ENCODE results near the gene CAPZA1. TPM values are rescaled to one million over a fixed set of nuclear protein-coding genes. Genes with fewer than 3 reads are reported as not detected.
A peak's percentile ranks its signal among the peaks of the same experiment; 100 is the strongest.

CAPZA1 gene
- total and polyA plus RNA-seq, 10 of the 15 experiments (the other 5 are each of a cell fraction or from before 2014, with no cell fraction given): 187 to 886 (median 278) TPM

DNA sequence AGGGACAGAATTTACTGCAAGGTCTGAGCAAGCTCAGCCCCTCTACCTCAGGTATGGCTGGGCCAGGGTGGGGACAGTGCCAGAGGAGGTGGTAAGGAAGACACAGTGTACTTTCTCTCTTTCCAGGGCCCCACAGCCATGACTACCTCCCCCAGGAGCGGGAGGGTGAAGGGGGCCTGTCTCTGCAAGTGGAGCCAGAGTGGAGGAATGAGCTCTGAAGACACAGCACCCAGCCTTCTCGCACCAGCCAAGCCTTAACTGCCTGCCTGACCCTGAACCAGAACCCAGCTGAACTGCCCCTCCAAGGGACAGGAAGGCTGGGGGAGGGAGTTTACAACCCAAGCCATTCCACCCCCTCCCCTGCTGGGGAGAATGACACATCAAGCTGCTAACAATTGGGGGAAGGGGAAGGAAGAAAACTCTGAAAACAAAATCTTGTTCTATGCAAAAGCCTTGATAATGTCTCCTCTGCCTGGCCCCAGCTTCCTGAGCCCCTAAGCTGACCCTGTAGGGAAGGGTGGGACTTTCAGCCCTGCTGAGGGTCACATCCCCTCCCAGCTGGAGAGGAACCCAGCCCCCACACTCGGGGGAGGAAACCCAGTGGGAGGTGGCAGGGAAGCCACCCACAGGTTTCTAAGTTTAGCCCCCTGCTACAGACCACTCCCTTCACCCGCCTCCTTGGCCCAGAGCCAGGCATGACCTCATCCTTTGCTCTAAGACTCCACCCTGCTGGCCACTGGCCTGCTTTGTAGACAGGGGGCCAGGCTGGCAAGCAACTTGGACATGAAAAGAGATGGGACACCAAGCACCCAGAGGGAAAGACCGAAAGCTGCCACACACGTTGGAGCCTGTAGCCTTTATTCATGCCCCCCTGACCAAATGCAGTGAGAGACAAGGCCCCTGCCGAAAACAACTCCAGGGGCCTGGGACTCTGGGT lies 80.9 kb downstream of the CAPZA1 start:
- intact Hi-C loops (cut with micrococcal nuclease; ENCODE audit: unreplicated experiment) (no loop called here), in situ Hi-C loops (cut with MboI) (no loop called here)
- FAIRE-seq (peak; percentile 96), ATAC-seq (peak; percentile 73), DNase-seq (ENCODE audit: low read depth, low spot score) (peak; percentile 65)
- no peaks in the 10 kb centered on the region for H3K9me3 ChIP-seq (replicated peaks; ENCODE audit: control insufficient read depth, insufficient read depth, low read length)
- peaks cover 22% of the 10 kb centered on the region for H3K79me2 ChIP-seq (ENCODE audit: control insufficient read depth, insufficient read depth, low read length)
- H3K36me3 ChIP-seq (ENCODE audit: control insufficient read depth in 2 of 2, insufficient read depth in 2 of 2, low read length in 1 of 2): peaks cover 0 to 23% of the 10 kb centered on the region in 2 experiments; a peak in 3 of 4 replicates
- H2AFZ ChIP-seq (ENCODE audit: control insufficient read depth, low read depth, low read length): no peak overlapping the region
- RAD21 ChIA-PET (ENCODE audit: unreplicated experiment): interaction anchor here (1.3 to 3.3 kb wide), 5 partner anchors 14 to 309 kb away, joined by 3 to 14 read pairs (median 5); partner anchors contain the start of gene PPM1J
- SMC1A ChIA-PET (ENCODE audit: uncharacterized antibody, unreplicated experiment): interaction anchor here (0.7 to 1.4 kb wide), 11 partner anchors 13 to 306 kb away, joined by 3 to 4 read pairs (median 3); partner anchors contain the start of gene MOV10
- H3K4me1 ChIP-seq (ENCODE audit: control insufficient read depth, insufficient read depth, low read length): peaks cover 28% of the 10 kb centered on the region
- no peaks in the 10 kb centered on the region for H3K27me3 ChIP-seq (replicated peaks in 1 of 2; ENCODE audit: control insufficient read depth in 2 of 2, insufficient read depth in 2 of 2, low read length in 1 of 2)
- no TSS peak for BruUV-seq (replicated peaks)
- CTCF ChIA-PET: interaction anchor here (0.7 to 5.6 kb wide), 9 partner anchors 15 to 309 kb away, joined by 3 to 48 read pairs (median 6); partner anchors contain the start of gene PPM1J
- peak overlapping the region; percentile 62 for H3K27ac ChIP-seq (ENCODE audit: control insufficient read depth, insufficient read depth)
- no peaks in the 10 kb centered on the region for H4K20me1 ChIP-seq (ENCODE audit: control insufficient read depth, insufficient read depth)
- peak overlapping the region; percentile 37; the same call in 1 of the 2 replicates for H3K9ac ChIP-seq (ENCODE audit: control insufficient read depth, insufficient read depth, low read length)
- no peak overlapping the region for H3K4me3 ChIP-seq
- POLR2A ChIA-PET: interaction anchor here (0.9 to 2.1 kb wide), 5 partner anchors 14 to 72 kb away, joined by 3 to 7 read pairs (median 4); partner anchors contain the start of genes MOV10 and PPM1J
- 38% methylated on average over 7 of the region's 7 CpGs for WGBS (ENCODE audit: insufficient coverage, insufficient replicate concordance, low lambda C conversion rate, missing lambda C conversion rate)
- peak overlapping the region; percentile 40 for H3K4me2 ChIP-seq (ENCODE audit: control insufficient read depth, insufficient read depth)
- peak; percentile 97 for TF ChIP-seq SMAD1 (IDR thresholded peaks at IDR 0.05; ENCODE audit: low read depth, partially characterized antibody)
- no peak for TF ChIP-seq RCOR1 (conservative IDR thresholded peaks at IDR 0.05; ENCODE audit: low read depth, low read length)
- TF ChIP-seq TARDBP (IDR thresholded peaks at IDR 0.05; ENCODE audit: borderline replicate concordance): no peak
- TF ChIP-seq CTCF (IDR thresholded peaks at IDR 0.05 in 2 of 3, conservative IDR thresholded peaks at IDR 0.05 in 1 of 3; ENCODE audit: control insufficient read depth in 2 of 3, extremely low read depth in 1 of 3, insufficient read depth in 1 of 3, low read depth in 3 of 3, low read length in 3 of 3): peak in 1 of 3 experiments; percentile 11; a peak in 1 of 6 replicates
- peak; percentile 15 to 97 for TF ChIP-seq EGR1 (IDR thresholded peaks at IDR 0.05; ENCODE audit: borderline replicate concordance in 1 of 2, low read depth in 2 of 2, low read length in 2 of 2)
- no peak for TF ChIP-seq EZH2 (IDR thresholded peaks at IDR 0.05; ENCODE audit: borderline replicate concordance, control insufficient read depth, low read depth, low read length)
- 0 out of 2 replicates have a peak, but pooled peaks have one; percentile 44 for TF ChIP-seq RELB (IDR thresholded peaks at IDR 0.05; ENCODE audit: low read depth)
- TF ChIP-seq MTA2 (IDR thresholded peaks at IDR 0.05; ENCODE audit: low read depth): peak; percentile 54
- no peak for TF ChIP-seq WRNIP1 (IDR thresholded peaks at IDR 0.05; ENCODE audit: borderline replicate concordance, low read depth, low read length)
- TF ChIP-seq, protein P1, sequence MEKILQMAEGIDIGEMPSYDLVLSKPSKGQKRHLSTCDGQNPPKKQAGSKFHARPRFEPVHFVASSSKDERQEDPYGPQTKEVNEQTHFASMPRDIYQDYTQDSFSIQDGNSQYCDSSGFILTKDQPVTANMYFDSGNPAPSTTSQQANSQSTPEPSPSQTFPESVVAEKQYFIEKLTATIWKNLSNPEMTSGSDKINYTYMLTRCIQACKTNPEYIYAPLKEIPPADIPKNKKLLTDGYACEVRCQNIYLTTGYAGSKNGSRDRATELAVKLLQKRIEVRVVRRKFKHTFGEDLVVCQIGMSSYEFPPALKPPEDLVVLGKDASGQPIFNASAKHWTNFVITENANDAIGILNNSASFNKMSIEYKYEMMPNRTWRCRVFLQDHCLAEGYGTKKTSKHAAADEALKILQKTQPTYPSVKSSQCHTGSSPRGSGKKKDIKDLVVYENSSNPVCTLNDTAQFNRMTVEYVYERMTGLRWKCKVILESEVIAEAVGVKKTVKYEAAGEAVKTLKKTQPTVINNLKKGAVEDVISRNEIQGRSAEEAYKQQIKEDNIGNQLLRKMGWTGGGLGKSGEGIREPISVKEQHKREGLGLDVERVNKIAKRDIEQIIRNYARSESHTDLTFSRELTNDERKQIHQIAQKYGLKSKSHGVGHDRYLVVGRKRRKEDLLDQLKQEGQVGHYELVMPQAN (conservative IDR thresholded peaks at IDR 0.05): 0 out of 2 replicates have a peak, but pooled peaks have one; percentile 40
